Endothelial cell of umbilical vein (primary cell): Measurements from ENCODE around the gene HEATR5B. TPM values are rescaled to one million over a fixed set of nuclear protein-coding genes. Genes with fewer than 3 reads are reported as not detected.

Experiments used
- BruUV-seq: library from RNA; stranded (reverse); fragments of 400-500 nt; replicated peaks from 2 replicates; lab custom pipeline; 2021; lab: Mats Ljungman, UMichigan
- CTCF ChIA-PET: fragments of 300-600, 350-600 bp; sonication (Branson Sonifier 250); formaldehyde crosslinking; loops from one replicate; lab custom pipeline; 2021; ENCODE audit warnings: antibody characterized with exemption, inconsistent platforms; lab: Charles Lee
- POLR2A ChIA-PET: fragments of 300-600, 350-600 bp; sonication (Branson Sonifier 250); formaldehyde crosslinking; loops from one replicate; lab custom pipeline; 2021; ENCODE audit warnings: antibody characterized with exemption, inconsistent platforms; lab: Charles Lee
- DNase-seq: peaks from one replicate; pipeline ENCODE4 v3.0.0-alpha.2; 2011; ENCODE audit warnings: low read depth, low spot score
- FAIRE-seq: peaks from 2 replicates; lab custom pipeline; 2011; peaks lifted over from hg19 to GRCh38; lab: Jason Lieb, UNC
- H2AFZ ChIP-seq: 2 replicates; pipeline ENCODE4 v1.6.0; 2012; ENCODE audit warnings: low read depth, low read length, control low read depth, inconsistent platforms
- H3K27ac ChIP-seq: 2 replicates; pipeline ENCODE4 v1.5.1; 2011; ENCODE audit warnings: low read depth, mild to moderate bottlenecking, control low read depth, low read length, moderate library complexity; ENCODE audit not compliant: insufficient read depth
- H3K27me3 ChIP-seq, 2 experiments: 2 replicates each; pipeline versions ENCODE4 v1.6.0 to v1.6.1; 2011; ENCODE audit warnings: low read length in 2 of 2, mixed read lengths in 1 of 2; ENCODE audit not compliant: control insufficient read depth in 2 of 2, insufficient read depth in 2 of 2
- H3K36me3 ChIP-seq, 2 experiments: 2 replicates in 1 of 2; 3 replicates in 1 of 2; pipeline ENCODE4 v1.5.1; 2011; ENCODE audit warnings: low read length in 2 of 2, mild to moderate bottlenecking in 1 of 2, moderate library complexity in 1 of 2; ENCODE audit not compliant: control insufficient read depth in 2 of 2, insufficient read depth in 2 of 2; ENCODE audit errors: extremely low read depth in 1 of 2
- H3K4me1 ChIP-seq: 3 replicates; pipeline ENCODE4 v1.5.1; 2011; ENCODE audit warnings: mild to moderate bottlenecking, low read length; ENCODE audit not compliant: control insufficient read depth, insufficient read depth; ENCODE audit errors: extremely low read depth
- H3K4me2 ChIP-seq: 2 replicates; pipeline ENCODE4 v1.6.1; 2011; ENCODE audit warnings: low read length, control low read depth, mixed read lengths; ENCODE audit not compliant: insufficient read depth
- H3K4me3 ChIP-seq, 3 experiments: fragments of 200-600 bp in 1 of 3; sonication (generic), shearing (Covaris generic) in 1 of 3; replicated peaks in 1 of 3; 2 replicates each; pipeline ENCODE4 v1.5.1; 2011 to 2016; ENCODE audit warnings: control low read depth in 3 of 3, low read length in 3 of 3, mild to moderate bottlenecking in 2 of 3, inconsistent platforms in 1 of 3, low read depth in 1 of 3, moderate library complexity in 1 of 3; ENCODE audit not compliant: insufficient read depth in 1 of 3
- H3K79me2 ChIP-seq: 2 replicates; pipeline ENCODE4 v1.6.0; 2012; ENCODE audit warnings: low read length, inconsistent platforms; ENCODE audit not compliant: control insufficient read depth, insufficient read depth
- H3K9ac ChIP-seq: replicated peaks from 2 replicates; pipeline ENCODE3; 2011; ENCODE audit warnings: low read length, control low read depth; ENCODE audit not compliant: insufficient read depth; ENCODE audit errors: extremely low read depth
- H3K9me1 ChIP-seq: replicated peaks from 3 replicates; pipeline ENCODE4 v1.6.0; 2011; ENCODE audit warnings: mild to moderate bottlenecking, low read length; ENCODE audit not compliant: control insufficient read depth, insufficient read depth; ENCODE audit errors: extremely low read depth
- H3K9me3 ChIP-seq: replicated peaks from 2 replicates; pipeline ENCODE4 v1.5.1; 2012; ENCODE audit warnings: low read length, inconsistent platforms; ENCODE audit not compliant: control insufficient read depth, insufficient read depth
- H4K20me1 ChIP-seq: replicated peaks from 2 replicates; pipeline ENCODE3; 2011; ENCODE audit warnings: mild to moderate bottlenecking, low read length; ENCODE audit not compliant: control insufficient read depth, insufficient read depth; ENCODE audit errors: extremely low read depth
- CTCF ChIP-seq, 2 donors: IDR thresholded peaks; 1 replicate in 1 of 2; 2 replicates in 1 of 2; pipeline ENCODE4 v1.5.1; 2011; ENCODE audit warnings: low read length in 2 of 2, mild to moderate bottlenecking in 2 of 2, moderate library complexity in 2 of 2, control low read depth in 1 of 2, inconsistent platforms in 1 of 2, low read depth in 1 of 2; ENCODE audit not compliant: insufficient read depth in 1 of 2; ENCODE audit errors: extremely low read depth in 1 of 2
- EZH2 ChIP-seq: IDR thresholded peaks from 2 replicates; pipeline ENCODE4 v1.6.1; 2012; ENCODE audit warnings: borderline replicate concordance, low read depth, mild to moderate bottlenecking, moderate library complexity, low read length, inconsistent platforms; ENCODE audit not compliant: severe bottlenecking
- FOS ChIP-seq: IDR thresholded peaks from 2 replicates; pipeline ENCODE4 v1.6.1; 2011; ENCODE audit warnings: mild to moderate bottlenecking, low read length, moderate library complexity, borderline replicate concordance; ENCODE audit not compliant: insufficient read depth
- GATA2 ChIP-seq: IDR thresholded peaks from 2 replicates; pipeline ENCODE4 v1.7.0; 2011; ENCODE audit warnings: low read depth, mild to moderate bottlenecking, moderate library complexity, mixed read lengths, low read length; ENCODE audit not compliant: insufficient read length, insufficient read depth
- JUN ChIP-seq: IDR thresholded peaks from 2 replicates; pipeline ENCODE4 v1.6.1; 2011; ENCODE audit warnings: borderline replicate concordance, low read depth; ENCODE audit not compliant: insufficient read length, insufficient read depth
- MAX ChIP-seq: IDR thresholded peaks from 2 replicates; pipeline ENCODE4 v1.6.1; 2011; ENCODE audit not compliant: insufficient read depth, insufficient read length
- MYC ChIP-seq: IDR thresholded peaks from one replicate; pipeline ENCODE4 v1.6.1; 2011; ENCODE audit warnings: mild to moderate bottlenecking, low read depth, low read length
- POLR2A ChIP-seq: IDR thresholded peaks from 2 replicates; pipeline ENCODE4 v1.6.1; 2012; ENCODE audit warnings: low read depth, mild to moderate bottlenecking, control low read depth, low read length
- POLR2AphosphoS5 ChIP-seq: IDR thresholded peaks from 2 replicates; pipeline ENCODE4 v1.6.1; 2012; ENCODE audit warnings: low read depth, mild to moderate bottlenecking, control low read depth, low read length, moderate library complexity; ENCODE audit not compliant: insufficient read depth
- dilution Hi-C: fragments of 300-500 bp; cut with MboI; formaldehyde crosslinking; loops from one replicate; pipeline ENCODE4 v1.15.0; 2019; ENCODE audit warnings: low sequenced_read_pairs; ENCODE audit not compliant: extremely low pct_ligation_motif_present
- intact Hi-C: fragments of 100-400 bp; cut with micrococcal nuclease; formaldehyde crosslinking; loops from one replicate; pipeline ENCODE4 v1.10.0; 2022
- polyA plus RNA-seq, 4 experiments: library from polyadenylated mRNA; depleted of rRNA in 3 of 4; stranded (reverse) in 3 of 4; unstranded in 1 of 4; fragments of >200 nt; gene quantifications; 2 replicates each; pipeline versions ENCODE4 v1.2.1 to v1.2.3, GENCODE V29; 2011 to 2012; ENCODE audit warnings: missing spikeins in 1 of 4
- total RNA-seq: library from RNA; stranded (reverse); gene quantifications from 2 replicates; pipeline ENCODE4 v1.2.3, GENCODE V29; 2021

HEATR5B gene
- total and polyA plus RNA-seq, 2 donors (not counting 3 experiments of a cell fraction or from before 2014, with no cell fraction given) = 16.1 to 22.5 TPM

- CTCF ChIA-PET = no interaction called here
- peaks cover 0 to 5% of the 10 kb centered on the region in 2 experiments for H3K36me3 ChIP-seq
- dilution Hi-C loops = no loop called here
Observed at GRCh38 chr2:37037771-37038170, 46.4 kb downstream of the HEATR5B start.

More at GRCh38 chr2:37037771-37038170, 46.4 kb downstream of the HEATR5B start:
- intact Hi-C loops = no loop called here
- no peaks in the 10 kb centered on the region for H3K79me2 ChIP-seq
- H3K4me3 ChIP-seq = no peak overlapping the region
- no peaks in the 10 kb centered on the region for H3K4me1 ChIP-seq
- no peaks in the 10 kb centered on the region for H3K27me3 ChIP-seq
- H3K27ac ChIP-seq = no peak overlapping the region
- FAIRE-seq (no peak), DNase-seq (no peak)
- no peaks in the 10 kb centered on the region for H3K9me1 ChIP-seq
- no TSS peak for BruUV-seq
- no peak overlapping the region for H3K4me2 ChIP-seq
- H2AFZ ChIP-seq = no peak overlapping the region
- no peak overlapping the region for H3K9ac ChIP-seq
- H3K9me3 ChIP-seq = no peaks in the 10 kb centered on the region
- TF ChIP-seq JUN (no peak), MYC (no peak), MAX (no peak), POLR2A (no peak), FOS (no peak), EZH2 (no peak), GATA2 (no peak), CTCF (IDR thresholded peaks at IDR 0.05; ENCODE audit: extremely low read depth in 1 of 2, insufficient read depth in 1 of 2, low read depth in 1 of 2, low read length in 2 of 2) (no peak), POLR2AphosphoS5 (no peak)
- no peaks in the 10 kb centered on the region for H4K20me1 ChIP-seq
- POLR2A ChIA-PET = no interaction called here
